GM19239 (cell line): Measurements from ENCODE around the gene BCL10.
"Not testable (repeated sequence)": the region's sequence is repeated elsewhere in the genome, so short reads cannot be mapped to it uniquely, and the experiment has no call there.

Source experiments
- DNase-seq: peaks from one replicate; pipeline ENCODE4 v3.0.0; 2011; ENCODE audit warnings: low spot score; ENCODE audit not compliant: insufficient read length
- FAIRE-seq: peaks from 2 replicates; lab custom pipeline; 2011; peaks lifted over from hg19 to GRCh38; lab: Jason Lieb, UNC

Gene BCL10

DNA sequence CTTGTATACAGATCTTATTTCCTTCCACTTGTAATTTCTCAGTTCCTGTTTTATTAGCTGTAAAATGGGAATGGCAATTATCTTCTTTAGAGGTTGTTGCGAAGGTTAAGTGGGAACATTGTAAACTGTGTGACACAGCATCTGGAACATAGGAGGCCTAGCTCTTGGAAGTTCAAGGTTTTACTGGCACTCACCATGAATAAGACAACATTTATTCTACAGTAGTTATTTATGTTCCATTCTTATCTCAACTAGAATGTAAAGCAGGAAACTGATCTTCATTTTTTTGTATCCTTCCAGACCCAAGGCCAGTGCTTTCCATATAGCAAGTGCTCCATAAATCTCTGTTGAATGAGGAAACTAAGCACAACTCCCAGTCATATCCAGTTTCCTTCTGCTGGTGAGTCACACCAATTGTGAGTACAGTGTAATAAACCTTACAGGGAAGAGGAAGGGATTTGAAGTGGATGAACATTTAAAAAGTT lies 1.4 kb downstream of the BCL10 start:
- no peak for FAIRE-seq
- no peak for DNase-seq

DNA sequence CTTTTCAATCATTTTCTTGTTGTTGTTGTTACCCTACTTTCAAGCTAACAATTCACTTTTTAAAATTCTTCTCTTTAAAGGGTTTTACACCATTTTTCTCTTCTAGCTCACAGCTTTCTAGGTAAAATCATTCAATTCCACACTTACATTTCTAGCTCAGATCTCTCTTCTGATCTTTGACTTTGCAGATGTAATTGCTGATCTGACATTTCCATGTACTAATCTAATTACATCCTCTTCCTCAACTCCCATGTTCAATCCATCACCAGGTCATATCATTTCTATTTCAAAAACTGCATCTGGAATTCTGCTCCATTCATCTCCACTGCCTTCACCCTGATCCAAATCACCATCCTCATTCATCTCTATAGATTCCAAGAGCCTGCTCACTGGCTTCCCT lies 3.0 kb downstream of the BCL10 start:
- DNase-seq: no peak
- no peak for FAIRE-seq

DNA sequence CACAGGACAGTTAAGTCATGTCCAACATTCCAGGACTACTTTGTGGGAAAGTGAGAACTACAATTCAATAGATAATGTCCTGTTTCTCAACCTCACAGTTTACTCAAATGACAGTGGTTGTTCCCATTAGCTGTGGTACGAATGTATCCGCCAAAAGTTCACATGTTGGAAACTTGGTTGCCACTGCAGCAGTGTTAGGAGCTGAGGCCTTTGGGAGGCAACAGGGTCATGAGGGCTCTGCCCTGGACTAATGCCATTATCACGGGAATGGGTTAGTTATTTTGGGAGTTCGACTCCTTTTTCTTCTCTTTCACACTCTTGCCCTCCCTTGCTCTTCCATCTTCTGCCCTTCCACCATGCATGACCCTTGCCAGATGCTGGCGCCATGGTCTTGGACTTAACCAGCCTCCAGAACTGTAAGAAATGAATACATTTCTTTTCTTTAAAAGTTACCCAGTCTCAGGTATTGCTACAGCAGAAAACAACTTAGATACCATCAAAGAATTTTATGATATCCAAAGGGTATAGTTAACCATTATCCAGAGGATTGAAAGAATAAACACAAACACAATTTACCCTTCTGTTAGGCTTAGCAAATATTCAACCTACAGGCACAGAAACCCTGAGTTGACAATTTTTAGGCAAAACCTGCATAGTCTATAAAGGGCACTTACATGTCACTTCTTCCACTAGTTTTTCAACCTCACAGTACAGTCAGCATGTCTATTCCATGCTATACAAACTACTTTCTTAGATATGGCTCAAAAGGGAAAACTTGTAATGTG lies 7.4 kb downstream of the BCL10 start:
- no peak for DNase-seq
- no peak for FAIRE-seq

DNA sequence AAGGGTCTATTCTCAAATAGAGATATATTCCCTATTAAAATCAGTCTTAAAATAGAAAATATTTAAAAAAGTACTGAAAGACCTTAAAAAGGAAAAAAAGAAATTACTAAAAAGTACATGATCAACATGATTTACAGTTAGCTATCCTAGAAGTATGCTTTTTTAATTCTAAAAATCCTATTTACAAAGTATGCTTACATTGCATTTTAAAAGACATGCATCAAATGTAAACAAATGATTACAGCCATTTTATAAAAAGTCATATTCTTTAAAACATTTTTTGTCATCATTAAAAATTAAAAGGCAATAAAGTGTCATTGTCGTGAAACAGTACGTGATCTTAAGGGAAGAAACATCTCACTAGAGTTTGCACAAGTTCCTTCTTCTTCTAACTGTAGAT lies 9.1 kb downstream of the BCL10 start:
- DNase-seq (no peak), FAIRE-seq (no peak)

GRCh38 chr1:85264150-85264549 lies 12.3 kb downstream of the BCL10 start:
- no peak for FAIRE-seq
- no peak for DNase-seq

- FAIRE-seq (no peak), DNase-seq (no peak)
These were observed 13.4 kb downstream of the BCL10 start for GRCh38 chr1:85262985-85263384.

- FAIRE-seq: no peak
- no peak for DNase-seq
These were observed 16.5 kb downstream of the BCL10 start for GRCh38 chr1:85259912-85260274.

GRCh38 chr1:85259118-85259911 lies 17.1 kb downstream of the BCL10 start, which contains the start of gene C1orf52:
Gene C1orf52, minus strand, starts transcription at chr1:85259662. Its CDS starts 29 bp downstream, at chr1:85259633.
- peak; percentile 75 for FAIRE-seq
- DNase-seq: peak; percentile 76

- no peak for DNase-seq
- no peak for FAIRE-seq
These were observed 17.8 kb downstream of the BCL10 start for GRCh38 chr1:85258536-85259117.

GRCh38 chr1:85249042-85249441 lies 27.4 kb downstream of the BCL10 start:
- not testable (repeated sequence) for DNase-seq, FAIRE-seq

DNA sequence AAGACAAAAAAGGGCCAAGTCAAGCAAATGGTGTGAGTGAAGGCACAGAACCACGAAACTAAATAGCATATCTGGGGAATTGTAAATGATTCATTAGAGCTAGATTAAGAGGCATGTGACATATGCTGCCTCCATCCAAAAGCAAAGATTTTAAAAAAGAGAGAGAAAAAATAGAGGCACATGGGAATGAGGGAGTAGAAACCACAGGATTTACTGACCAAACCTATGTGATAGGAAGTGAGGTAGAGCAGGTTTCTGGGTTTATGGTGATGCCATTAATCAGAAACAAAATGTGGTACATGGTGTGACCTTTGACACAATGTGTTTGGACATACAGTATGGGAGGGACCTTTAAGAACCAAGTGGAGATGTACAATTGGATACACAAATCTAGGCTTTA lies 30.5 kb downstream of the BCL10 start:
- FAIRE-seq: no peak
- DNase-seq: no peak

DNA sequence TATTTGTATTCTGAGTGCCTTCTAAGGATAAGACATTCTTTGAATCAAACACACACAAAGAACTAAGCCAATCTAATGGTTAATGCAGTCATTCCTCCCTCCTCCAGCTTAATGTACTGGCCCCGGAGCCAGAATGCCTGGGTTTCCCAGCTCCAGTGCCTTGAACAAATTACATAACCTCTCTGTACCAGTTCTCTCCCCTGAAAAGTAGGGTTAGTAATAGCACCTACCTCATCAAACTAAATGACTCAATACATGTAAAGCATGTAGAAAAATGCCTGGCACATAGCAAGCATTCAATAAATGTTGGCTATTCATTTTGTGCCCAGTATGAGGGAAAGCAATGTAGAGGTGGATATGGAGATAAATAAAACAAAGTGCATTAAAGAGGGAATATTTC lies 31.0 kb downstream of the BCL10 start:
- no peak for FAIRE-seq
- DNase-seq: no peak

GRCh38 chr1:85244271-85245061 lies 32.0 kb downstream of the BCL10 start:
- DNase-seq (no peak), FAIRE-seq (no peak)

- FAIRE-seq (no peak), DNase-seq (no peak)
These were observed 33.1 kb downstream of the BCL10 start for GRCh38 chr1:85243372-85243771.

- no peak for DNase-seq
- FAIRE-seq: no peak
These were observed 35.8 kb downstream of the BCL10 start for GRCh38 chr1:85240643-85241042.

GRCh38 chr1:85240174-85240601 lies 36.2 kb downstream of the BCL10 start:
- FAIRE-seq (no peak), DNase-seq (no peak)

- no peak for DNase-seq
These were observed 38.8 kb downstream of the BCL10 start for GRCh38 chr1:85237613-85238012.

GRCh38 chr1:85230305-85230977 lies 46.0 kb downstream of the BCL10 start:
- DNase-seq (no peak), FAIRE-seq (no peak)

More at GRCh38 chr1:85237613-85238012, 38.8 kb downstream of the BCL10 start:
- FAIRE-seq: no peak

GRCh38 chr1:85229574-85230097 lies 46.8 kb downstream of the BCL10 start:
- no peak for DNase-seq
- no peak for FAIRE-seq
